WTC11 (cell line): ENCODE measurements around the gene CORO1C. TPM values are rescaled to one million over a fixed set of nuclear protein-coding genes. Genes with fewer than 3 reads are reported as not detected.

Experiments
- ATAC-seq: fragments of 200-7000 bp; cut with Tn5 transposase; 2 replicates; pipeline ENCODE4 v1.10.0; 2021; ENCODE audit warnings: mild to moderate bottlenecking, moderate library complexity
- CTCF ChIA-PET: fragments of 300-600 bp; sonication (Branson Sonifier 250); formaldehyde crosslinking; loops from one replicate; lab custom pipeline; 2021; ENCODE audit warnings: antibody characterized with exemption; lab: Charles Lee
- POLR2A ChIA-PET: fragments of 350-600 bp; sonication (Branson Sonifier 250); formaldehyde crosslinking; loops from one replicate; lab custom pipeline; 2021; ENCODE audit warnings: antibody characterized with exemption; lab: Charles Lee
- DNase-seq: peaks from one replicate; pipeline ENCODE4 v3.0.0; 2021; ENCODE audit warnings: low spot score
- H3K27ac Mint-ChIP-seq: 2 replicates; pipeline ENCODE4 v1.8.0; 2021; ENCODE audit warnings: mixed read lengths
- H3K27me3 Mint-ChIP-seq: 2 replicates; pipeline ENCODE4 v1.8.0; 2021; ENCODE audit warnings: low read depth, mild to moderate bottlenecking, moderate library complexity, mixed read lengths
- H3K36me3 Mint-ChIP-seq: 2 replicates; pipeline ENCODE4 v1.8.0; 2021; ENCODE audit warnings: mixed read lengths
- H3K4me1 Mint-ChIP-seq: 2 replicates; pipeline ENCODE4 v1.8.0; 2022; ENCODE audit warnings: mixed read lengths
- H3K4me3 Mint-ChIP-seq: 2 replicates; pipeline ENCODE4 v1.8.0; 2021; ENCODE audit warnings: mild to moderate bottlenecking, moderate library complexity, mixed read lengths
- H3K9me3 Mint-ChIP-seq: 2 replicates; pipeline ENCODE4 v1.8.0; 2021; ENCODE audit warnings: mixed read lengths
- EMX1 ChIP-seq: fragments of 250-450 bp; sonication (Bioruptor Pico); IDR thresholded peaks from 2 replicates; pipeline ENCODE4 v1.8.0; 2021; ENCODE audit warnings: mild to moderate bottlenecking
- ESRRA ChIP-seq: sonication (generic); formaldehyde crosslinking; IDR thresholded peaks from 2 replicates; pipeline ENCODE4 v1.8.1; 2022; ENCODE audit warnings: mild to moderate bottlenecking, missing genetic modification reagents, borderline replicate concordance
- FOXK1 ChIP-seq: sonication (generic); formaldehyde crosslinking; IDR thresholded peaks from 2 replicates; pipeline ENCODE4 v1.8.0; 2022; ENCODE audit warnings: mild to moderate bottlenecking, moderate library complexity, missing genetic modification reagents
- GABPB1 ChIP-seq: sonication (generic); formaldehyde crosslinking; IDR thresholded peaks from 2 replicates; pipeline ENCODE4 v1.8.1; 2023; ENCODE audit warnings: mild to moderate bottlenecking, missing genetic modification reagents
- MYBL2 ChIP-seq: sonication (generic); formaldehyde crosslinking; IDR thresholded peaks from 2 replicates; pipeline ENCODE4 v1.8.1; 2023; ENCODE audit warnings: mild to moderate bottlenecking, moderate library complexity, missing genetic modification reagents
- PRRX2 ChIP-seq: fragments of 250-450 bp; sonication (Bioruptor Pico); IDR thresholded peaks from 2 replicates; pipeline ENCODE4 v1.8.0; 2021; ENCODE audit warnings: mild to moderate bottlenecking
- RELA ChIP-seq: sonication (generic); formaldehyde crosslinking; IDR thresholded peaks from 2 replicates; pipeline ENCODE4 v1.8.1; 2022; ENCODE audit warnings: missing genetic modification reagents, mild to moderate bottlenecking, borderline replicate concordance
- RORB ChIP-seq: fragments of 250-450 bp; sonication (Bioruptor Pico); IDR thresholded peaks from 2 replicates; pipeline ENCODE4 v1.9.0; 2021; ENCODE audit warnings: mild to moderate bottlenecking
- SMAD3 ChIP-seq: sonication (generic); formaldehyde crosslinking; IDR thresholded peaks from 2 replicates; pipeline ENCODE4 v1.8.0; 2022; ENCODE audit warnings: missing genetic modification reagents, mild to moderate bottlenecking, borderline replicate concordance
- SP1 ChIP-seq: sonication (generic); formaldehyde crosslinking; conservative IDR thresholded peaks from 2 replicates; pipeline ENCODE4 v1.8.1; 2022; ENCODE audit warnings: missing genetic modification reagents
- TEAD1 ChIP-seq: sonication (generic); formaldehyde crosslinking; IDR thresholded peaks from 2 replicates; pipeline ENCODE4 v1.8.0; 2022; ENCODE audit warnings: mild to moderate bottlenecking, missing genetic modification reagents
- TP53 ChIP-seq: sonication (generic); formaldehyde crosslinking; IDR thresholded peaks from 2 replicates; pipeline ENCODE4 v1.8.1; 2023; ENCODE audit warnings: mild to moderate bottlenecking, missing genetic modification reagents
- ZBTB21 ChIP-seq: sonication (generic); formaldehyde crosslinking; IDR thresholded peaks from 2 replicates; pipeline ENCODE4 v1.8.1; 2023; ENCODE audit warnings: mild to moderate bottlenecking, missing genetic modification reagents, borderline replicate concordance
- ZNF263 ChIP-seq: sonication (generic); formaldehyde crosslinking; IDR thresholded peaks from 2 replicates; pipeline ENCODE4 v1.8.1; 2022; ENCODE audit warnings: low read depth, mild to moderate bottlenecking, moderate library complexity, missing genetic modification reagents
- ZNF317 ChIP-seq: sonication (generic); formaldehyde crosslinking; IDR thresholded peaks from 2 replicates; pipeline ENCODE4 v1.8.1; 2023; ENCODE audit warnings: low read depth, mild to moderate bottlenecking, moderate library complexity, missing genetic modification reagents, borderline replicate concordance
- ZNF671 ChIP-seq: fragments of 250-450 bp; sonication (Bioruptor Pico); IDR thresholded peaks from 2 replicates; pipeline ENCODE4 v1.8.0; 2021; ENCODE audit warnings: mild to moderate bottlenecking
- total RNA-seq: library from RNA; stranded (reverse); gene quantifications from 3 replicates; pipeline ENCODE4 v1.2.3, GENCODE V29; 2021
- TF ChIP-seq, protein P1 (sequence below): sonication (generic); formaldehyde crosslinking; IDR thresholded peaks from 2 replicates; pipeline ENCODE4 v1.8.0; 2022; ENCODE audit warnings: mild to moderate bottlenecking, missing genetic modification reagents
- TF ChIP-seq, protein P2 (sequence below): sonication (generic); formaldehyde crosslinking; IDR thresholded peaks from 2 replicates; pipeline ENCODE4 v1.8.1; 2023; ENCODE audit warnings: mild to moderate bottlenecking, missing genetic modification reagents
- TF ChIP-seq, protein P3 (sequence below): fragments of 250-450 bp; sonication (Bioruptor Pico); IDR thresholded peaks from 2 replicates; pipeline ENCODE4 v1.9.0; 2021; ENCODE audit warnings: mild to moderate bottlenecking
- TF ChIP-seq, protein P4 (sequence below): sonication (generic); formaldehyde crosslinking; IDR thresholded peaks from 2 replicates; pipeline ENCODE4 v1.8.0; 2022; ENCODE audit warnings: mild to moderate bottlenecking, missing genetic modification reagents
- TF ChIP-seq, protein P5 (sequence below): fragments of 250-450 bp; sonication (Bioruptor Pico); IDR thresholded peaks from 2 replicates; pipeline ENCODE4 v2.1.2; 2022; ENCODE audit warnings: mild to moderate bottlenecking, moderate library complexity
- TF ChIP-seq, protein P6 (sequence below): sonication (generic); formaldehyde crosslinking; IDR thresholded peaks from 2 replicates; pipeline ENCODE4 v1.8.0; 2022; ENCODE audit warnings: mild to moderate bottlenecking, missing genetic modification reagents

Gene CORO1C
- total RNA-seq, 1 experiment from 2014 or later = 113 TPM

DNA sequence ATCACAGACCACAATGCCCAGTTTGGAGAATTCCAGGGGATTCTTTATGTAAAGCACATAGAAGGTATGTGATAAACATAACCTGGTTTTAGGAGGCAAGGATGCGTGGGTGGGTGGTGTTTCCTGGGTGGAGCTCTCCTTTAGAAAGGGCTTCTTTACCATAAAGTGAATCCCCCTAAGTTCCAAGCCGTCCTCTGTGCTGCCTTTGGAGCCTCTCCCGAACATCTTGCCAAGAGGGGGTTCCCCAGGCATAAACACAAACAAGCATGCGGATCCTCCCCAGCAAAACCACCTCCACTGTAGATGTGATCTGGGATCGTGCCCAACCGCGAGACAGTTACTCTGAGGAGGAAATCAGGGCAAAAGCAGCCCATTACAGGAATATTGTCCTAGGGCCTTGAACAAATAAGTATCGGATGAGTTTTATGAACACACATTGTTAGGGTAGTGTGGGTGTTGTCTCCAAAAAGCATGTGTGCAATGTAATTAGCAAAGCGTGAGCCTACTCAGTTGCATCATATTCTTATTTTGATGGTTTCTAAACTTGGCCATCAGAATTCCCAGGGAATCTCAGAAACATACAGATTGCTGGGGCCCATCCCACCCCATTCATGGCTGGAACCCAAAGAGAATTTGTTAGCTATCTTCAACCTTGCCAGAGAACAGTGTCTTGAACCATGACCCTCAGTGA is 48.8 kb upstream of the CORO1C start:
- TF ChIP-seq FOXK1 (no peak), RORB (CRISPR knock-in tag) (no peak), TEAD1 (no peak), SP1 (CRISPR knock-in tag) (no peak), EMX1 (CRISPR knock-in tag) (no peak), GABPB1 (no peak), ZNF671 (CRISPR knock-in tag) (no peak), RELA (CRISPR knock-in tag) (no peak), TP53 (CRISPR knock-in tag) (no peak), MYBL2 (no peak)
- TF ChIP-seq, protein P1, sequence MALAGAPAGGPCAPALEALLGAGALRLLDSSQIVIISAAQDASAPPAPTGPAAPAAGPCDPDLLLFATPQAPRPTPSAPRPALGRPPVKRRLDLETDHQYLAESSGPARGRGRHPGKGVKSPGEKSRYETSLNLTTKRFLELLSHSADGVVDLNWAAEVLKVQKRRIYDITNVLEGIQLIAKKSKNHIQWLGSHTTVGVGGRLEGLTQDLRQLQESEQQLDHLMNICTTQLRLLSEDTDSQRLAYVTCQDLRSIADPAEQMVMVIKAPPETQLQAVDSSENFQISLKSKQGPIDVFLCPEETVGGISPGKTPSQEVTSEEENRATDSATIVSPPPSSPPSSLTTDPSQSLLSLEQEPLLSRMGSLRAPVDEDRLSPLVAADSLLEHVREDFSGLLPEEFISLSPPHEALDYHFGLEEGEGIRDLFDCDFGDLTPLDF (CRISPR knock-in tag) = no peak
- TF ChIP-seq, protein P2, sequence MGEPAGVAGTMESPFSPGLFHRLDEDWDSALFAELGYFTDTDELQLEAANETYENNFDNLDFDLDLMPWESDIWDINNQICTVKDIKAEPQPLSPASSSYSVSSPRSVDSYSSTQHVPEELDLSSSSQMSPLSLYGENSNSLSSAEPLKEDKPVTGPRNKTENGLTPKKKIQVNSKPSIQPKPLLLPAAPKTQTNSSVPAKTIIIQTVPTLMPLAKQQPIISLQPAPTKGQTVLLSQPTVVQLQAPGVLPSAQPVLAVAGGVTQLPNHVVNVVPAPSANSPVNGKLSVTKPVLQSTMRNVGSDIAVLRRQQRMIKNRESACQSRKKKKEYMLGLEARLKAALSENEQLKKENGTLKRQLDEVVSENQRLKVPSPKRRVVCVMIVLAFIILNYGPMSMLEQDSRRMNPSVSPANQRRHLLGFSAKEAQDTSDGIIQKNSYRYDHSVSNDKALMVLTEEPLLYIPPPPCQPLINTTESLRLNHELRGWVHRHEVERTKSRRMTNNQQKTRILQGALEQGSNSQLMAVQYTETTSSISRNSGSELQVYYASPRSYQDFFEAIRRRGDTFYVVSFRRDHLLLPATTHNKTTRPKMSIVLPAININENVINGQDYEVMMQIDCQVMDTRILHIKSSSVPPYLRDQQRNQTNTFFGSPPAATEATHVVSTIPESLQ (CRISPR knock-in tag) = no peak
- TF ChIP-seq, protein P3, sequence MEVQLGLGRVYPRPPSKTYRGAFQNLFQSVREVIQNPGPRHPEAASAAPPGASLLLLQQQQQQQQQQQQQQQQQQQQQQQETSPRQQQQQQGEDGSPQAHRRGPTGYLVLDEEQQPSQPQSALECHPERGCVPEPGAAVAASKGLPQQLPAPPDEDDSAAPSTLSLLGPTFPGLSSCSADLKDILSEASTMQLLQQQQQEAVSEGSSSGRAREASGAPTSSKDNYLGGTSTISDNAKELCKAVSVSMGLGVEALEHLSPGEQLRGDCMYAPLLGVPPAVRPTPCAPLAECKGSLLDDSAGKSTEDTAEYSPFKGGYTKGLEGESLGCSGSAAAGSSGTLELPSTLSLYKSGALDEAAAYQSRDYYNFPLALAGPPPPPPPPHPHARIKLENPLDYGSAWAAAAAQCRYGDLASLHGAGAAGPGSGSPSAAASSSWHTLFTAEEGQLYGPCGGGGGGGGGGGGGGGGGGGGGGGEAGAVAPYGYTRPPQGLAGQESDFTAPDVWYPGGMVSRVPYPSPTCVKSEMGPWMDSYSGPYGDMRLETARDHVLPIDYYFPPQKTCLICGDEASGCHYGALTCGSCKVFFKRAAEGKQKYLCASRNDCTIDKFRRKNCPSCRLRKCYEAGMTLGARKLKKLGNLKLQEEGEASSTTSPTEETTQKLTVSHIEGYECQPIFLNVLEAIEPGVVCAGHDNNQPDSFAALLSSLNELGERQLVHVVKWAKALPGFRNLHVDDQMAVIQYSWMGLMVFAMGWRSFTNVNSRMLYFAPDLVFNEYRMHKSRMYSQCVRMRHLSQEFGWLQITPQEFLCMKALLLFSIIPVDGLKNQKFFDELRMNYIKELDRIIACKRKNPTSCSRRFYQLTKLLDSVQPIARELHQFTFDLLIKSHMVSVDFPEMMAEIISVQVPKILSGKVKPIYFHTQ (CRISPR knock-in tag) = no peak
- Mint-ChIP-seq H3K4me3 (no peak overlapping the region), H3K27me3 (no peaks in the 10 kb centered on the region), H3K4me1 (peaks cover 23% of the 10 kb centered on the region), H3K27ac (no peak overlapping the region), H3K36me3 (no peaks in the 10 kb centered on the region), H3K9me3 (no peaks in the 10 kb centered on the region)
- ChIA-PET POLR2A (no interaction called here), CTCF (no interaction called here)
- no peak for DNase-seq
- ATAC-seq = no peak

DNA sequence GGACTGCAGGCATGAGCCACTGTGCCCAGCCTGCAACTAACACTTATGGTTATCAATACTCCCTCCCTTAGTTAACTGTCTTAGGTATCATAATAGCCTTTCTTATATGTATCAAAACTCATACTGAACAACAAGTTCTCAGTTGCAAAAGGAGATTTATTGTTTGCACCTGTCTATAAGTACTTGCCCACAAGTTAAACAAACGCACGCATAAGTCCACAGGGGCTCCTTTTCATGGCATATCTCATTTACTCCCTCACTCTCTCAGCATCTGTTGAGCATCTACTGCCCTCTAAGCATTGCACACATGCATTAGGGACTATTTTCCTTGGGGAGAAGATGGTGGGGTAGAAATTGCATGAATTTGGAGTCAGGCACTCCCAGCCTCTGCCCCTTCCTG is 46.7 kb upstream of the CORO1C start:
- TF ChIP-seq PRRX2 (CRISPR knock-in tag) = no peak
- TF ChIP-seq, protein P4, sequence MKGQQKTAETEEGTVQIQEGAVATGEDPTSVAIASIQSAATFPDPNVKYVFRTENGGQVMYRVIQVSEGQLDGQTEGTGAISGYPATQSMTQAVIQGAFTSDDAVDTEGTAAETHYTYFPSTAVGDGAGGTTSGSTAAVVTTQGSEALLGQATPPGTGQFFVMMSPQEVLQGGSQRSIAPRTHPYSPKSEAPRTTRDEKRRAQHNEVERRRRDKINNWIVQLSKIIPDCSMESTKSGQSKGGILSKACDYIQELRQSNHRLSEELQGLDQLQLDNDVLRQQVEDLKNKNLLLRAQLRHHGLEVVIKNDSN (CRISPR knock-in tag) = no peak
- TF ChIP-seq ZBTB21 = no peak
- TF ChIP-seq SMAD3 = no peak
- TF ChIP-seq, protein P3 (CRISPR knock-in tag) = no peak
- TF ChIP-seq ZNF317 (CRISPR knock-in tag) = no peak
- TF ChIP-seq ZNF263 (CRISPR knock-in tag) = no peak
- TF ChIP-seq, protein P5, sequence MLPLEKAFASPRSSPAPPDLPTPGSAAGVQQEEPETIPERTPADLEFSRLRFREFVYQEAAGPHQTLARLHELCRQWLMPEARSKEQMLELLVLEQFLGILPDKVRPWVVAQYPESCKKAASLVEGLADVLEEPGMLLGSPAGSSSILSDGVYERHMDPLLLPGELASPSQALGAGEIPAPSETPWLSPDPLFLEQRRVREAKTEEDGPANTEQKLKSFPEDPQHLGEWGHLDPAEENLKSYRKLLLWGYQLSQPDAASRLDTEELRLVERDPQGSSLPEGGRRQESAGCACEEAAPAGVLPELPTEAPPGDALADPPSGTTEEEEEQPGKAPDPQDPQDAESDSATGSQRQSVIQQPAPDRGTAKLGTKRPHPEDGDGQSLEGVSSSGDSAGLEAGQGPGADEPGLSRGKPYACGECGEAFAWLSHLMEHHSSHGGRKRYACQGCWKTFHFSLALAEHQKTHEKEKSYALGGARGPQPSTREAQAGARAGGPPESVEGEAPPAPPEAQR (CRISPR knock-in tag) = no peak
- TF ChIP-seq, protein P6, sequence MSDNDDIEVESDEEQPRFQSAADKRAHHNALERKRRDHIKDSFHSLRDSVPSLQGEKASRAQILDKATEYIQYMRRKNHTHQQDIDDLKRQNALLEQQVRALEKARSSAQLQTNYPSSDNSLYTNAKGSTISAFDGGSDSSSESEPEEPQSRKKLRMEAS (CRISPR knock-in tag) = no peak
- TF ChIP-seq ESRRA = no peak
- CTCF ChIA-PET = interaction anchor here (3.0 kb wide), 1 partner anchor 25 kb away, joined by 13 read pairs; no protein-coding TSS in a partner anchor
- DNase-seq (no peak), ATAC-seq (no peak)
- Mint-ChIP-seq H3K4me3 (no peak overlapping the region), H3K27me3 (no peaks in the 10 kb centered on the region), H3K36me3 (no peaks in the 10 kb centered on the region), H3K9me3 (no peaks in the 10 kb centered on the region), H3K4me1 (peaks cover 8% of the 10 kb centered on the region), H3K27ac (no peak overlapping the region)
- POLR2A ChIA-PET = no interaction called here
